Measurements from ENCODE around the gene ZNHIT2. TPM values are rescaled to one million over a fixed set of nuclear protein-coding genes. Genes with fewer than 3 reads are reported as not detected.

ZNHIT2 gene
- total RNA-seq, 1 experiment from 2014 or later, result 27.1 TPM

DNA sequence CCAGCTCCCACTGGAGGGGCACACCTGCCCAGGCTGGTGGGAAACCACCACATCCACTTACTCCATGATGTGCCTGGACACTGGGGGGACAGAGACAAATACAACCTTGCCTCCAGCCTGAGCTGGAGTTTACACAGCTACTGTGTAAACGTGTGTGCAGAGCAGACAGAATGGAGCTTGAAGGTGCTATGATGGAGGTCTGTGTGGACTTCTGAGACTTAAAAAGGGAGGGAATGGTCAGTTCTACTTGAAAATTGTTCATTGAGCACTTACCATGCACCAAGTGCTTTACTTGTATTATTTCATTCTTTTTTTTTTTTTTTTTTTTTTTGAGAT, 44.9 kb downstream of the ZNHIT2 start:
- ATAC-seq, result no peak
- Histone ChIP-seq H3K4me1 (ENCODE audit: control insufficient read depth, insufficient read depth, low read length) (peaks cover under 1% of the 10 kb centered on the region; the same call in 1 of the 2 replicates), H3K27ac (ENCODE audit: low read length) (no peak overlapping the region), H3K36me3 (ENCODE audit: control insufficient read depth, insufficient read depth, low read length) (no peaks in the 10 kb centered on the region), H3K4me3 (ENCODE audit: low read depth in 2 of 2, low read length in 2 of 2) (no peak overlapping the region), H3K9me3 (ENCODE audit: control insufficient read depth, insufficient read depth, low read depth, low read length) (no peaks in the 10 kb centered on the region), H3K27me3 (ENCODE audit: control insufficient read depth, insufficient read depth, low read length) (no peaks in the 10 kb centered on the region)
- intact Hi-C loops (cut with micrococcal nuclease; ENCODE audit: unreplicated experiment) (no loop called here), in situ Hi-C loops (cut with HindIII; ENCODE audit: low pct_unique_long_range_greater_than_20kb, low sequenced_read_pairs) (no loop called here)
- ChIA-PET CTCF (no interaction called here), POLR2A (no interaction called here)
- BruUV-seq (replicated peaks), result no TSS peak
- no peak for TF ChIP-seq SIN3A (IDR thresholded peaks at IDR 0.05; ENCODE audit: borderline replicate concordance, insufficient read depth, low read depth, low read length)
- no peak for DNase-seq (ENCODE audit: low read depth, low spot score)

DNA sequence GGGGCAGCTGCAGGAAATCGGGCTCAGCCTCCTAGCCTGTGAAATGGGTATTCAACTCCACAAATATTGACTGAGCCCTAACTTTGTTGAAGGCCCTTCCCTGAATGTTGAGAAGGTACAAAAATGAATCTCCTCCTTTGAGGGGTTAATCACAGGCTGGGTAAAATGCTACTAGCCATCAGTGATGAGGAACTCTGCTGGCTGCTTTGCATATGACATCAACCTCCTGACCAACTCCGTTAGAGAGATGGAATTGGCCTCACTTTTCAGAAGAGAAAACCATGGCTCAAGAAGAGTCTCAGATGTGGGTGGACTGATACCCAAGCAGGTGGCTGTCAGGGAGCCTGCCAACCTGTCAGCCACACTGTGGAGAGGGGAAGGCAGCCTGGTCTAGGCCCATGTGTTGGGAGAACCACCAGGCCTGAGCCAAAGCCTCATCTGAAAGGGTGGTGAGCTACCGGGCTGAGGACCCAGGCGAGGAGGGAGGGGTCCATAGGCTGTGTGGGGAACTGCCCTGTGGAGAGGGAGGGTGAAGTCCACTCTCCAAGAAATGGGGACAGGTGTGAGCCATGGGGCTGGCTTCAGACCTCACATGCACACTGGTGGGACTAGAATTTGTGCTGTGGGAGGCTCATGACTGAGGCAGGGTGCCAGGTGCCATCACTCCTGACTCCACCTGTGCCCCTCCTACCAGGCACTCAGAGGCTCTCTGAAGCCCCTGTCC, 45.4 kb downstream of the ZNHIT2 start:
- no peak for TF ChIP-seq TCF7L2 (IDR thresholded peaks at IDR 0.05; ENCODE audit: low read depth, low read length)
- TF ChIP-seq, protein P1, sequence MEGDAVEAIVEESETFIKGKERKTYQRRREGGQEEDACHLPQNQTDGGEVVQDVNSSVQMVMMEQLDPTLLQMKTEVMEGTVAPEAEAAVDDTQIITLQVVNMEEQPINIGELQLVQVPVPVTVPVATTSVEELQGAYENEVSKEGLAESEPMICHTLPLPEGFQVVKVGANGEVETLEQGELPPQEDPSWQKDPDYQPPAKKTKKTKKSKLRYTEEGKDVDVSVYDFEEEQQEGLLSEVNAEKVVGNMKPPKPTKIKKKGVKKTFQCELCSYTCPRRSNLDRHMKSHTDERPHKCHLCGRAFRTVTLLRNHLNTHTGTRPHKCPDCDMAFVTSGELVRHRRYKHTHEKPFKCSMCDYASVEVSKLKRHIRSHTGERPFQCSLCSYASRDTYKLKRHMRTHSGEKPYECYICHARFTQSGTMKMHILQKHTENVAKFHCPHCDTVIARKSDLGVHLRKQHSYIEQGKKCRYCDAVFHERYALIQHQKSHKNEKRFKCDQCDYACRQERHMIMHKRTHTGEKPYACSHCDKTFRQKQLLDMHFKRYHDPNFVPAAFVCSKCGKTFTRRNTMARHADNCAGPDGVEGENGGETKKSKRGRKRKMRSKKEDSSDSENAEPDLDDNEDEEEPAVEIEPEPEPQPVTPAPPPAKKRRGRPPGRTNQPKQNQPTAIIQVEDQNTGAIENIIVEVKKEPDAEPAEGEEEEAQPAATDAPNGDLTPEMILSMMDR (IDR thresholded peaks at IDR 0.05), result no peak
- TF ChIP-seq POLR2AphosphoS5 (IDR thresholded peaks at IDR 0.05; ENCODE audit: low read depth, low read length), result no peak
- TF ChIP-seq SIN3A (IDR thresholded peaks at IDR 0.05; ENCODE audit: borderline replicate concordance, insufficient read depth, low read depth, low read length), result no peak
- TF ChIP-seq, protein P2, sequence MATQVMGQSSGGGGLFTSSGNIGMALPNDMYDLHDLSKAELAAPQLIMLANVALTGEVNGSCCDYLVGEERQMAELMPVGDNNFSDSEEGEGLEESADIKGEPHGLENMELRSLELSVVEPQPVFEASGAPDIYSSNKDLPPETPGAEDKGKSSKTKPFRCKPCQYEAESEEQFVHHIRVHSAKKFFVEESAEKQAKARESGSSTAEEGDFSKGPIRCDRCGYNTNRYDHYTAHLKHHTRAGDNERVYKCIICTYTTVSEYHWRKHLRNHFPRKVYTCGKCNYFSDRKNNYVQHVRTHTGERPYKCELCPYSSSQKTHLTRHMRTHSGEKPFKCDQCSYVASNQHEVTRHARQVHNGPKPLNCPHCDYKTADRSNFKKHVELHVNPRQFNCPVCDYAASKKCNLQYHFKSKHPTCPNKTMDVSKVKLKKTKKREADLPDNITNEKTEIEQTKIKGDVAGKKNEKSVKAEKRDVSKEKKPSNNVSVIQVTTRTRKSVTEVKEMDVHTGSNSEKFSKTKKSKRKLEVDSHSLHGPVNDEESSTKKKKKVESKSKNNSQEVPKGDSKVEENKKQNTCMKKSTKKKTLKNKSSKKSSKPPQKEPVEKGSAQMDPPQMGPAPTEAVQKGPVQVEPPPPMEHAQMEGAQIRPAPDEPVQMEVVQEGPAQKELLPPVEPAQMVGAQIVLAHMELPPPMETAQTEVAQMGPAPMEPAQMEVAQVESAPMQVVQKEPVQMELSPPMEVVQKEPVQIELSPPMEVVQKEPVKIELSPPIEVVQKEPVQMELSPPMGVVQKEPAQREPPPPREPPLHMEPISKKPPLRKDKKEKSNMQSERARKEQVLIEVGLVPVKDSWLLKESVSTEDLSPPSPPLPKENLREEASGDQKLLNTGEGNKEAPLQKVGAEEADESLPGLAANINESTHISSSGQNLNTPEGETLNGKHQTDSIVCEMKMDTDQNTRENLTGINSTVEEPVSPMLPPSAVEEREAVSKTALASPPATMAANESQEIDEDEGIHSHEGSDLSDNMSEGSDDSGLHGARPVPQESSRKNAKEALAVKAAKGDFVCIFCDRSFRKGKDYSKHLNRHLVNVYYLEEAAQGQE (IDR thresholded peaks at IDR 0.05; ENCODE audit: insufficient read depth in 1 of 2, low read depth in 2 of 2, low read length in 1 of 2), result no peak
- H3K4me3 ChIP-seq (ENCODE audit: low read depth in 2 of 2, low read length in 2 of 2), result no peak overlapping the region
- ChIA-PET POLR2A (no interaction called here), CTCF (interaction anchor here (0.7 kb wide), 1 partner anchor 155 kb away, joined by 7 read pairs; no protein-coding TSS in a partner anchor)
- no peaks in the 10 kb centered on the region for H3K9me3 ChIP-seq (ENCODE audit: control insufficient read depth, insufficient read depth, low read depth, low read length)
- no TSS peak for BruUV-seq (replicated peaks)
- no peaks in the 10 kb centered on the region for H3K27me3 ChIP-seq (ENCODE audit: control insufficient read depth, insufficient read depth, low read length)
- H3K36me3 ChIP-seq (ENCODE audit: control insufficient read depth, insufficient read depth, low read length), result no peaks in the 10 kb centered on the region
- intact Hi-C loops (cut with micrococcal nuclease; ENCODE audit: unreplicated experiment), result no loop called here
- in situ Hi-C loops (cut with HindIII; ENCODE audit: low pct_unique_long_range_greater_than_20kb, low sequenced_read_pairs), result no loop called here
- no peak for DNase-seq (ENCODE audit: low read depth, low spot score)
- peak; percentile 37; the same call in 1 of the 2 replicates for ATAC-seq
- no peak overlapping the region for H3K27ac ChIP-seq (ENCODE audit: low read length)
- no peaks in the 10 kb centered on the region for H3K4me1 ChIP-seq (ENCODE audit: control insufficient read depth, insufficient read depth, low read length)

DNA sequence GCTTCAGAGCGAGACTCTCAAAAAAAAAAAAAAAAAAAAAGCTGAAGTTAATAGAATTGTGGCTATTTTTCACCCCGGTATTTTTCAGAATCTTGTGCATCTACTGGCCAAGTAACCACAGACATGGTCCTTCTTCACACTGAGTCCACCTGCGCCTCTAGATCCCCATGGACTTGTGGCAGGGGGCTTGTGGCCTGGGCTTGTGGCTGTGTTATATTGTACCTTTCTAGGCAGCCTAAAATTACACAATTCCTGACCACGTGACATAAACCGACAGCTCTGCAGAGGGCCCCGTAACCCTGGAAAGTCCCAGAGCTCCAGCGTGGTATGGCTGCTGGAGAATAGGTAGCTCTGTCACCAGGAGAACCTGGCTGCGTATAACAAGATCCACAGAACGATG, 48.3 kb downstream of the ZNHIT2 start:
- DNase-seq (ENCODE audit: low read depth, low spot score), result no peak

More for the DNA sequence above, 48.3 kb downstream of the ZNHIT2 start:
- ChIA-PET CTCF (interaction anchor here (0.8 kb wide), 1 partner anchor 10 kb away, joined by 3 read pairs; no protein-coding TSS in a partner anchor), POLR2A (no interaction called here)
- Histone ChIP-seq H3K27ac (ENCODE audit: low read length) (no peak overlapping the region), H3K27me3 (ENCODE audit: control insufficient read depth, insufficient read depth, low read length) (no peaks in the 10 kb centered on the region), H3K36me3 (ENCODE audit: control insufficient read depth, insufficient read depth, low read length) (no peaks in the 10 kb centered on the region), H3K4me3 (ENCODE audit: low read depth in 2 of 2, low read length in 2 of 2) (no peak overlapping the region), H3K4me1 (ENCODE audit: control insufficient read depth, insufficient read depth, low read length) (no peaks in the 10 kb centered on the region), H3K9me3 (ENCODE audit: control insufficient read depth, insufficient read depth, low read depth, low read length) (no peaks in the 10 kb centered on the region)
- TF ChIP-seq TCF7L2 (IDR thresholded peaks at IDR 0.05; ENCODE audit: low read depth, low read length) (no peak), POLR2AphosphoS5 (IDR thresholded peaks at IDR 0.05; ENCODE audit: low read depth, low read length) (no peak), SIN3A (IDR thresholded peaks at IDR 0.05; ENCODE audit: borderline replicate concordance, insufficient read depth, low read depth, low read length) (no peak)
- TF ChIP-seq, protein P1 (IDR thresholded peaks at IDR 0.05), result no peak
- TF ChIP-seq, protein P2 (IDR thresholded peaks at IDR 0.05; ENCODE audit: insufficient read depth in 1 of 2, low read depth in 2 of 2, low read length in 1 of 2), result no peak
- in situ Hi-C loops (cut with HindIII; ENCODE audit: low pct_unique_long_range_greater_than_20kb, low sequenced_read_pairs), result no loop called here
- intact Hi-C loops (cut with micrococcal nuclease; ENCODE audit: unreplicated experiment), result no loop called here
- ATAC-seq, result no peak
- BruUV-seq (replicated peaks), result no TSS peak

Measured in Panc1 (cell line).